Sigmoid colon (tissue), 7 donors: Measurements from ENCODE around the gene TRIP12. TPM values are rescaled to one million over a fixed set of nuclear protein-coding genes. Genes with fewer than 3 reads are reported as not detected.
A peak's percentile ranks its signal among the peaks of the same experiment; 100 is the strongest.

Experiments
- DNase-seq: peaks from one replicate; pipeline ENCODE4 v3.0.0-alpha.2; 2019
- H3K27ac ChIP-seq, 4 donors: fragments of 200-600 bp; sonication (generic); one replicate each; pipeline ENCODE4 v1.5.1; 2016 to 2019; ENCODE audit warnings: mild to moderate bottlenecking in 1 of 4
- H3K27me3 ChIP-seq, 3 donors: fragments of 200-600 bp; sonication (generic); one replicate each; pipeline ENCODE4 v1.5.1; 2019; ENCODE audit warnings: mild to moderate bottlenecking in 1 of 3
- H3K36me3 ChIP-seq, 4 donors: fragments of 200-600 bp; sonication (generic); one replicate each; pipeline ENCODE4 v1.5.1; 2016 to 2019
- H3K4me1 ChIP-seq, 4 donors: fragments of 200-600 bp; sonication (generic); one replicate each; pipeline ENCODE4 v1.5.1; 2017 to 2019
- H3K4me3 ChIP-seq, 4 donors: fragments of 200-600 bp; sonication (generic); one replicate each; pipeline ENCODE4 v1.5.1; 2017 to 2019; ENCODE audit warnings: mild to moderate bottlenecking in 2 of 4, moderate library complexity in 1 of 4
- H3K9me3 ChIP-seq, 4 donors: fragments of 200-600 bp in 3 of 4; sonication (generic) in 3 of 4; one replicate each; pipeline versions ENCODE4 v1.5.1 to v1.6.1; 2013 to 2019
- EP300 ChIP-seq, 4 donors: sonication (generic); formaldehyde crosslinking; IDR thresholded peaks; one replicate each; pipeline ENCODE4 v1.6.1; 2017; ENCODE audit warnings: antibody characterized with exemption in 4 of 4
- POLR2A ChIP-seq, 2 donors: fragments of 450-650 bp; IDR thresholded peaks; one replicate each; pipeline ENCODE4 v1.6.1; 2016; ENCODE audit warnings: antibody characterized with exemption in 2 of 2, mild to moderate bottlenecking in 2 of 2, moderate library complexity in 2 of 2
- POLR2AphosphoS5 ChIP-seq, 4 donors: sonication (generic); formaldehyde crosslinking; IDR thresholded peaks; one replicate each; pipeline ENCODE4 v1.6.1; 2017; ENCODE audit warnings: antibody characterized with exemption in 4 of 4
- WGBS, 2 donors: extraction: QIAGEN DNeasy Blood & Tissue Kit; methylation state at CpG; one replicate each; pipeline ENCODE4 v1.1.7; 2013; 5-methylcytosine and 5-hydroxymethylcytosine counted together
- intact Hi-C: fragments of 100-400 bp; cut with DNase I; formaldehyde crosslinking; loops from one replicate; pipeline ENCODE4 v1.15.1; 2023
- polyA plus RNA-seq, 3 donors: library from polyadenylated mRNA; stranded (reverse); fragments of 200-250 nt; gene quantifications; one replicate each; pipeline ENCODE4 v1.2.3, GENCODE V29; 2013
- total RNA-seq, 4 donors: library from RNA; depleted of rRNA; stranded (reverse); fragments of >200 nt; gene quantifications; one replicate each; pipeline ENCODE4 v1.1.0, GENCODE V29; 2016
- TF ChIP-seq, protein P1 (sequence below), 4 experiments: fragments of 450-650 bp in 3 of 4; fragments of 200-600 bp in 1 of 4; IDR thresholded peaks; one replicate each; pipeline ENCODE4 v1.5.1; 2016 to 2019; ENCODE audit warnings: antibody characterized with exemption in 4 of 4, mild to moderate bottlenecking in 3 of 4, moderate library complexity in 2 of 4
- donor health status: healthy with polysubstance abuse.
- donor health status: Bipolar disorder and iron deficiency.
- donor health status: healthy.

The TRIP12 gene
- total and polyA plus RNA-seq, 7 donors, result 20.4 to 168 (median 144) TPM

DNA sequence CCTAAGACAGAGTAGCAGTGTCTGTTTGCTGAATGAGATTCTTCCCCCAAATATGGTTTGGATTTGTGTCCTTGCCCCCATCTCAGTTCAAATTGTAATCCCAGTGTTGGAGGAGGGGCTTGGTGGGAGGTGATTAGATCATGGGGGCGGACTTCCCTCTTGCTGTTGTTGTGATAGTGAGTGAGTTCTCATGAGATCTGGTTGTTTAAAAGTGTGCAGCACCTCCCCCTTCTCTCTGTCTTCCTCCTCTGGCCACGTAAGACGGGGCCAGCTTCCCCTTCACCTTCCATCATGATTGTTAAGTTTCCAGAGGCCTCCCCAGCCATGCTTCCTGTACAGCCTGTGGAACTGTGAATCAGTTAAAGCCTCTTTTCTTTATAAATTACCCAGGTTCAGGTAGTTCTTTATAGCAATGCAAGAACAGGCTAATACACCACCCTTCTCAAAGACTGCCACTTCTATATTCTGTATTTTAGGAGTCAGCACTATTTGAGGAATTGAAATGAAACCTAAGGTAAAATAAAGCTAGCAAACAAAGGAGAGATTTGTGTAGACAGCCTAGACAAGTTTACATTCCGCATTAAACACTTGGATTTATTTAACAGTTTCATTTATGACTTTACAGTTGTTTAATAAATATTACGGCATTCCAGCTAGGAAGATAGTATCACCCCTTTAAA, 22.1 kb upstream of the TRIP12 start:
- H3K27me3 ChIP-seq, result no peaks in the 10 kb centered on the region
- H3K4me1 ChIP-seq, result peaks cover 0 to 11% (median 8%) of the 10 kb centered on the region in 4 donors
- H3K27ac ChIP-seq, result peak overlapping the region in 1 of 4 donors; percentile 37
- no peaks in the 10 kb centered on the region for H3K36me3 ChIP-seq
- H3K9me3 ChIP-seq, result no peaks in the 10 kb centered on the region
- WGBS, 2 donors, result 63 to 91% methylated on average over 5 of the region's 5 CpGs
- no peak for DNase-seq
- no peak overlapping the region for H3K4me3 ChIP-seq
- intact Hi-C loops, result no loop called here
- TF ChIP-seq POLR2AphosphoS5 (IDR thresholded peaks at IDR 0.05), result no peak
- no peak for TF ChIP-seq POLR2A (IDR thresholded peaks at IDR 0.05)
- no peak for TF ChIP-seq EP300 (IDR thresholded peaks at IDR 0.05)
- TF ChIP-seq, protein P1, sequence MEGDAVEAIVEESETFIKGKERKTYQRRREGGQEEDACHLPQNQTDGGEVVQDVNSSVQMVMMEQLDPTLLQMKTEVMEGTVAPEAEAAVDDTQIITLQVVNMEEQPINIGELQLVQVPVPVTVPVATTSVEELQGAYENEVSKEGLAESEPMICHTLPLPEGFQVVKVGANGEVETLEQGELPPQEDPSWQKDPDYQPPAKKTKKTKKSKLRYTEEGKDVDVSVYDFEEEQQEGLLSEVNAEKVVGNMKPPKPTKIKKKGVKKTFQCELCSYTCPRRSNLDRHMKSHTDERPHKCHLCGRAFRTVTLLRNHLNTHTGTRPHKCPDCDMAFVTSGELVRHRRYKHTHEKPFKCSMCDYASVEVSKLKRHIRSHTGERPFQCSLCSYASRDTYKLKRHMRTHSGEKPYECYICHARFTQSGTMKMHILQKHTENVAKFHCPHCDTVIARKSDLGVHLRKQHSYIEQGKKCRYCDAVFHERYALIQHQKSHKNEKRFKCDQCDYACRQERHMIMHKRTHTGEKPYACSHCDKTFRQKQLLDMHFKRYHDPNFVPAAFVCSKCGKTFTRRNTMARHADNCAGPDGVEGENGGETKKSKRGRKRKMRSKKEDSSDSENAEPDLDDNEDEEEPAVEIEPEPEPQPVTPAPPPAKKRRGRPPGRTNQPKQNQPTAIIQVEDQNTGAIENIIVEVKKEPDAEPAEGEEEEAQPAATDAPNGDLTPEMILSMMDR (IDR thresholded peaks at IDR 0.05), result no peak

DNA sequence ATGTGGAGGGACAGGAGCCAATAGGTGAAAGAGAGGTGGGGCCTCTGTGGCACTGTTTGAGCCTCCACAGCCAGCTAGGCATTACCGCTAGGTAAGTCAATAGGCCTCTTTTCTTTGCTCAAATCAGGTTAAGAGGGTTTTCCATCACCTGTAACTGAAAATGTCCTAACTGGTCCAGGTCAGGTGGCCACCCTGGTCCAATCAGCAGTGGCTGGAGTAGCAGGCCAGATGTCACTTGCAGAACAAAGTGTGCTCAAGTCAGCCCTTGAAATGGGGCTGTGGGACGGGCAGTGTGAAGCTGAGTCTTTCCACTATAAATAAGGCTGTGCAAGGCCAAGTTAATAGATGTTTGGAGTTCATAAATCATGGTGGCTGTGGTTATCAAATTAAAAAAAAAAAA, 21.4 kb upstream of the TRIP12 start:
- H3K27ac ChIP-seq, result no peak overlapping the region
- TF ChIP-seq POLR2AphosphoS5 (IDR thresholded peaks at IDR 0.05), result no peak
- TF ChIP-seq, protein P1 (IDR thresholded peaks at IDR 0.05), result no peak
- no peak overlapping the region for H3K4me3 ChIP-seq
- no peaks in the 10 kb centered on the region for H3K9me3 ChIP-seq
- DNase-seq, result no peak
- H3K27me3 ChIP-seq, result no peaks in the 10 kb centered on the region
- peaks cover 0 to 11% (median 8%) of the 10 kb centered on the region in 4 donors for H3K4me1 ChIP-seq
- intact Hi-C loops, result no loop called here
- WGBS, 2 donors, result 94 to 96% methylated on average over 2 of the region's 2 CpGs
- H3K36me3 ChIP-seq, result no peaks in the 10 kb centered on the region

DNA sequence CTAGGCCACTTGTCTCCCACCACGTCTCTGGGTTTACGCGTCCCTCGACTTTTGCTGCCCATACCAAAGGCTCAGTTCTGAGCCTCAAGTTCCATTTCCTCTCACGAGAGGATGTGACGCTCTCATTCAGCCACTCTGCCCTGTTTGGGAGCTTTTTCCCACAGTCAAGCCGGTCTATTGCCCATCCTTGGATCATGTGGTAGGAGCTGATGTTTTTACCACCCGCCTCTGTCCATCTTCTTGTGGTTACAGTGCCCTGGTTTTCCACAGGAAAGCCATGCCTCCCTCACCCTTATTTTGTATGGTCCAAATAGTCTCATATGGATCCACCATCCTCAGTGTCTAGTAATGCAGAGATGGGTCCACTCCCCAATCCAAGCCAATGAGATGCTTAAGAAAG, 20.9 kb upstream of the TRIP12 start:
- TF ChIP-seq POLR2A (IDR thresholded peaks at IDR 0.05), result no peak
- TF ChIP-seq, protein P1 (IDR thresholded peaks at IDR 0.05), result no peak
- no peak for TF ChIP-seq EP300 (IDR thresholded peaks at IDR 0.05)
- TF ChIP-seq POLR2AphosphoS5 (IDR thresholded peaks at IDR 0.05), result no peak
- Histone ChIP-seq H3K36me3 (no peaks in the 10 kb centered on the region), H3K27ac (no peak overlapping the region), H3K4me3 (no peak overlapping the region), H3K27me3 (no peaks in the 10 kb centered on the region), H3K9me3 (no peaks in the 10 kb centered on the region), H3K4me1 (peaks cover 0 to 11% (median 8%) of the 10 kb centered on the region in 4 donors)
- intact Hi-C loops, result no loop called here
- DNase-seq, result no peak
- 95 to 97% methylated on average over 8 of the region's 8 CpGs for WGBS, 2 donors

DNA sequence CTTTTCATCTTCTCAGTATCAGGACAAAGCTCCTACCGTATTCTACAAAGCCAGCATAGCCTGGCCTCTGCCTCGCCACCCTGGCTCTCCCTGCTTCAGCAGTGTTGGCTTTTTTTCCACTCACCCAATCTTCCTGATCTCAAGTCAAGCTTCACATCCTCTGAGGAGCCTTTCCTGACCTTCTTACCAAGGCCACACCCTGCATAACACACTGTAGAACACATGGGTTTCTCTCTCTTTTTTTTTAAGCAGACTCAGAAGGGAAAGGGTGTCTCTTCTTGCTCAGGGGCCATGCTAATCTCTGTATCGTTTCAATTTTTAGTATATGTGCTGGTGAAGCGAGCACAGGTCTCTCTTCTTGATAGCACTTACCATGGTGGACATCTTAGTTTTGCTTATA, 15.7 kb upstream of the TRIP12 start:
- Histone ChIP-seq H3K4me3 (no peak overlapping the region), H3K4me1 (no peaks in the 10 kb centered on the region), H3K9me3 (no peaks in the 10 kb centered on the region), H3K27me3 (no peaks in the 10 kb centered on the region), H3K27ac (no peak overlapping the region), H3K36me3 (no peaks in the 10 kb centered on the region)
- intact Hi-C loops, result no loop called here
- no peak for DNase-seq
- 91 to 95% methylated on average over 4 of the region's 4 CpGs for WGBS, 2 donors
- TF ChIP-seq POLR2A (IDR thresholded peaks at IDR 0.05) (no peak), POLR2AphosphoS5 (IDR thresholded peaks at IDR 0.05) (no peak), EP300 (IDR thresholded peaks at IDR 0.05) (no peak)
- TF ChIP-seq, protein P1 (IDR thresholded peaks at IDR 0.05), result no peak

DNA sequence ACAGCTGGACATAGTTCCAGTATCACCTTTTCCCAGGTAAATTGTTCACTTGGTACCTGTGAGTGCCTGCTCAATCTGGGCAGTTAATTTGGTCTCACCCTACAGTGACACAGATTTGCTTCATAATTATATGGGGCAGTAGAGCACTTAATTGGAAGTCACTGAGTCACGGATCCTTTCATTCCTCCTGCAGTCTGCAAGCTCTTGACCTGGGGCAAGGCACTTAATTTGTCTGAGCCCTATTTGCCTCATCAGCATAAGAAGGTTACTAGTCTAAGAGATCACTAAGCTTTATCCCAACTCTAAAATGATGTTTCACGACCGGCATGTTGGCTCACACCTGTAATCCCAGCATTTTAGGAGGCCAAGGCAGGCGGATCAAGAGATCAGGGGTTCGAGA, 9.4 kb upstream of the TRIP12 start:
- Histone ChIP-seq H3K9me3 (no peaks in the 10 kb centered on the region), H3K4me3 (no peak overlapping the region), H3K27me3 (no peaks in the 10 kb centered on the region), H3K27ac (no peak overlapping the region), H3K4me1 (no peaks in the 10 kb centered on the region), H3K36me3 (no peaks in the 10 kb centered on the region)
- TF ChIP-seq EP300 (IDR thresholded peaks at IDR 0.05) (no peak), POLR2AphosphoS5 (IDR thresholded peaks at IDR 0.05) (no peak)
- TF ChIP-seq, protein P1 (IDR thresholded peaks at IDR 0.05), result no peak
- no peak for DNase-seq
- WGBS, 2 donors, result 93 to 95% methylated on average over 5 of the region's 5 CpGs
- intact Hi-C loops, result no loop called here
